ENCODE results near the gene LYZL2. TPM values are rescaled to one million over a fixed set of nuclear protein-coding genes. Genes with fewer than 3 reads are reported as not detected.

The LYZL2 gene
- total and polyA plus RNA-seq, 9 of the 15 experiments (the other 6 are each of a cell fraction or from before 2014, with no cell fraction given): not detected

DNA sequence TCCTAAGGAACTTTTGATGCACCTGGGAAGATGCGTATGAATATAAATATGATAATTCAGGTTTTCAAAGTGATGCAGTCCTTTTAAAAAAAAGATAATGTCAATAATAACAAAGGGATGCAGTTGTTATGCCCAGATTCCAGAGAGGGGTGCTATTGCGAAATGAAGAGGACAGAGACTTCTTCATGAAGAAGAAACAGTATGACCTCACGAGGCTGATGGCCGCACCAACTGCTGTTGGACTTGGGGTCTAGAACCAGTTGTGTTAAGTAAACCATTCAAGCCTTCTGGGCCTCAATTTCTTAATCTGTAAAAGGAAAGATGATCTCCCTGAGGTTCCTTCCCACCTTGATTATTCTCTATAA, 55.1 kb downstream of the LYZL2 start:
- H3K27me3 ChIP-seq (ENCODE audit: control insufficient read depth in 2 of 2, insufficient read depth in 2 of 2, low read length in 2 of 2): no peaks in the 10 kb centered on the region
- no peaks in the 10 kb centered on the region for H3K36me3 ChIP-seq (ENCODE audit: control insufficient read depth, insufficient read depth, low read length)
- 71% methylated on average over 4 of the region's 4 CpGs for WGBS (ENCODE audit: insufficient coverage, low coverage, missing lambda C conversion rate)
- no peaks in the 10 kb centered on the region for H3K79me2 ChIP-seq (ENCODE audit: control insufficient read depth, insufficient read depth, low read length)
- no peaks in the 10 kb centered on the region for H3K4me1 ChIP-seq (replicated peaks in 1 of 2; ENCODE audit: control insufficient read depth in 2 of 2, insufficient read depth in 2 of 2, low read length in 2 of 2)
- no peak for TF ChIP-seq STAT5B (CRISPR knock-in tag; IDR thresholded peaks at IDR 0.05)
- TF ChIP-seq SMARCA5 (IDR thresholded peaks at IDR 0.05): no peak
- TF ChIP-seq POLR2G (IDR thresholded peaks at IDR 0.05; ENCODE audit: low read depth, low read length): no peak
- TF ChIP-seq CEBPG (CRISPR knock-in tag; IDR thresholded peaks at IDR 0.05): 0 out of 2 replicates have a peak, but pooled peaks have one; percentile 44
- peak; percentile 66 to 75 for TF ChIP-seq CEBPG (tag; conservative IDR thresholded peaks at IDR 0.05 in 1 of 2, IDR thresholded peaks at IDR 0.05 in 1 of 2)
- TF ChIP-seq, protein P1, sequence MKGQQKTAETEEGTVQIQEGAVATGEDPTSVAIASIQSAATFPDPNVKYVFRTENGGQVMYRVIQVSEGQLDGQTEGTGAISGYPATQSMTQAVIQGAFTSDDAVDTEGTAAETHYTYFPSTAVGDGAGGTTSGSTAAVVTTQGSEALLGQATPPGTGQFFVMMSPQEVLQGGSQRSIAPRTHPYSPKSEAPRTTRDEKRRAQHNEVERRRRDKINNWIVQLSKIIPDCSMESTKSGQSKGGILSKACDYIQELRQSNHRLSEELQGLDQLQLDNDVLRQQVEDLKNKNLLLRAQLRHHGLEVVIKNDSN (CRISPR knock-in tag; IDR thresholded peaks at IDR 0.05): no peak
- peak; percentile 93 for TF ChIP-seq CEBPB (tag; IDR thresholded peaks at IDR 0.05)
- in situ Hi-C loops (cut with MboI) (no loop called here), intact Hi-C loops (cut with micrococcal nuclease) (no loop called here)
- ATAC-seq (no peak), DNase-seq (ENCODE audit: extremely low read depth in 1 of 4, low spot score in 3 of 4) (no peak), FAIRE-seq (no peak)
- H3K4me3 ChIP-seq: no peak overlapping the region
- H3K4me2 ChIP-seq (ENCODE audit: insufficient read depth, low read length): no peak overlapping the region
- peak overlapping the region; percentile 36; the same call in 1 of the 2 replicates for H2AFZ ChIP-seq (ENCODE audit: low read depth, low read length)
- no TSS peak for BruUV-seq (replicated peaks)
- H3K9me1 ChIP-seq (ENCODE audit: control insufficient read depth, insufficient read depth, low read length): no peaks in the 10 kb centered on the region
- H3K27ac ChIP-seq (ENCODE audit: extremely low read depth, low read depth, low read length): no peak overlapping the region
- ChIA-PET CTCF (ENCODE audit: low intra/inter-chr PET ratio) (no interaction called here), POLR2A (interaction anchor here (1.1 kb wide), 1 partner anchor 21 kb away, joined by 3 read pairs; no protein-coding TSS in a partner anchor)
- H3K9ac ChIP-seq (ENCODE audit: insufficient read depth in 1 of 2, low read depth in 2 of 2, low read length in 2 of 2): no peak overlapping the region
- H4K20me1 ChIP-seq (replicated peaks; ENCODE audit: control insufficient read depth, insufficient read depth, low read length): no peaks in the 10 kb centered on the region
- H3K9me3 ChIP-seq (replicated peaks; ENCODE audit: control insufficient read depth, insufficient read depth, low read depth, low read length): no peaks in the 10 kb centered on the region
